Effector memory CD8-positive, alpha-beta T cell (primary cell): ENCODE measurements around the gene GSTT4.
A peak's percentile ranks its signal among the peaks of the same experiment; 100 is the strongest.

Experiments
- ATAC-seq: fragments of 150-1000 bp; cut with Tn5 transposase; replicated peaks from 2 replicates; pipeline ENCODE4 v1.10.0; 2021; ENCODE audit warnings: mild to moderate bottlenecking, moderate library complexity
- DNase-seq, 3 experiments: peaks; one replicate each; pipeline ENCODE4 v3.0.0; 2021
- H3K27ac Mint-ChIP-seq, 2 donors: one replicate each; pipeline ENCODE4 v1.8.0; 2022; ENCODE audit warnings: mild to moderate bottlenecking in 2 of 2, mixed read lengths in 2 of 2, moderate library complexity in 2 of 2
- H3K27me3 Mint-ChIP-seq, 2 donors: one replicate each; pipeline ENCODE4 v1.8.0; 2022; ENCODE audit warnings: mixed read lengths in 2 of 2
- H3K36me3 Mint-ChIP-seq: one replicate; pipeline ENCODE4 v1.8.0; 2022; ENCODE audit warnings: mild to moderate bottlenecking, moderate library complexity, mixed read lengths; ENCODE audit not compliant: insufficient read depth
- H3K4me1 Mint-ChIP-seq, 2 donors: one replicate each; pipeline ENCODE4 v1.8.0; 2022; ENCODE audit warnings: low read depth in 2 of 2, mixed read lengths in 2 of 2
- H3K4me3 Mint-ChIP-seq, 2 donors: one replicate each; pipeline ENCODE4 v1.8.0; 2022; ENCODE audit warnings: mild to moderate bottlenecking in 2 of 2, mixed read lengths in 2 of 2, moderate library complexity in 2 of 2
- H3K9me3 Mint-ChIP-seq, 2 donors: one replicate each; pipeline ENCODE4 v1.8.0; 2022; ENCODE audit warnings: mixed read lengths in 2 of 2

Gene GSTT4

GRCh38 chr22:24035296-24035695 lies 30.0 kb upstream of the GSTT4 start:
- H3K27me3 Mint-ChIP-seq = no peaks in the 10 kb centered on the region
- peak overlapping the region in 1 of 2 donors; percentile 32 for H3K27ac Mint-ChIP-seq
- H3K36me3 Mint-ChIP-seq = peaks cover 37% of the 10 kb centered on the region
- no peaks in the 10 kb centered on the region for H3K9me3 Mint-ChIP-seq
- peaks cover 15 to 20% of the 10 kb centered on the region in 2 donors for H3K4me1 Mint-ChIP-seq
- DNase-seq = no peak
- ATAC-seq = no peak
- no peak overlapping the region for H3K4me3 Mint-ChIP-seq

- Mint-ChIP-seq H3K4me3 (no peak overlapping the region), H3K36me3 (peaks cover 24% of the 10 kb centered on the region), H3K27me3 (no peaks in the 10 kb centered on the region), H3K9me3 (no peaks in the 10 kb centered on the region), H3K27ac (peak overlapping the region in 1 of 2 donors; percentile 84), H3K4me1 (peaks cover 14 to 27% of the 10 kb centered on the region in 2 donors)
- DNase-seq (no peak), ATAC-seq (no peak)
Measured at GRCh38 chr22:24033731-24034130, 28.5 kb upstream of the GSTT4 start.

GRCh38 chr22:24030186-24030702 lies 25.0 kb upstream of the GSTT4 start:
- ATAC-seq = no peak
- Mint-ChIP-seq H3K4me3 (no peak overlapping the region), H3K36me3 (peaks cover 15% of the 10 kb centered on the region), H3K4me1 (peaks cover 13 to 49% of the 10 kb centered on the region in 2 donors), H3K27me3 (no peaks in the 10 kb centered on the region), H3K27ac (peak overlapping the region; percentile 9 to 12), H3K9me3 (no peaks in the 10 kb centered on the region)
- DNase-seq = no peak

GRCh38 chr22:24029304-24029703 lies 24.1 kb upstream of the GSTT4 start:
- ATAC-seq (no peak), DNase-seq (no peak)
- H3K27ac Mint-ChIP-seq = no peak overlapping the region
- peaks cover 12 to 53% of the 10 kb centered on the region in 2 donors for H3K4me1 Mint-ChIP-seq
- no peaks in the 10 kb centered on the region for H3K27me3 Mint-ChIP-seq
- H3K36me3 Mint-ChIP-seq = peaks cover 15% of the 10 kb centered on the region
- H3K4me3 Mint-ChIP-seq = no peak overlapping the region
- H3K9me3 Mint-ChIP-seq = no peaks in the 10 kb centered on the region

DNA sequence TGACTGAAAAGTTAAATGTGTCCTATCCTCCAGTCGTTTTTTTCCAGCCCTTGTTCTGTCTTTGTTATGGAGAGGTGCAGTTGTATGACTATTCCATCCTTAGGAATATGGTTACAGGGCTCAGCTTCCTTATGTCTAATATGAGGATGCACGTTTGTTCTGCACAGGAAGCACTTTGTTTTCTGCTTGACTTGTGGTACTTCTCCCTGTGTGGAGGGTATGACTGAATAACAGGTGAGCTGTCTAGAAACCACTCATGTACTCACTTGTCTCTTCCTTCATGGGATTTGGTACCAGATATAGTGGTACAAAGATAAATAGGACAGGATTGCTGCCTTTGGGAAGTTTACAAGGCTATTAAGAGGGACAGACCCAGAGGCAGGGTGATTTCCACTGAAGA lies 23.3 kb upstream of the GSTT4 start:
- H3K9me3 Mint-ChIP-seq = no peaks in the 10 kb centered on the region
- no peak overlapping the region for H3K4me3 Mint-ChIP-seq
- DNase-seq (no peak), ATAC-seq (no peak)
- peaks cover 6 to 51% of the 10 kb centered on the region in 2 donors for H3K4me1 Mint-ChIP-seq
- peaks cover 14% of the 10 kb centered on the region for H3K36me3 Mint-ChIP-seq
- no peak overlapping the region for H3K27ac Mint-ChIP-seq
- H3K27me3 Mint-ChIP-seq = no peaks in the 10 kb centered on the region

DNA sequence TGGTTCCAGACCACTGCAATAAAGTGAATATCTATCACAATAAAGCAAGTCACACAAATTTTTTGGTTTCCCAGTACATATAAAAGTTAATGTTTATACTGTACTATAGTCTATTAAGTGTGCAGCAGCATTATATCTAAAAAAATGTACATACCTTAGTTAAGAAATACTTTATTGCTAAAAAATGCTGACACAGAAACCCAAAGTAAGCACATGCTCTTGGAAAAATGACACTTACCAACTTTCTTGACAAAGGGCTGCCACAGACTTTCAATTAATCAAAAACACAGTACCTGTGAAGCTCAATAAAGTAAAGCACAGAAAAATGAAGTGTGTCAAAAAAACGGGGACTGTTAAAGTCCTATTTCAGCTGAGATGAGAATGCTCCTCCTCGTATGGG lies 22.7 kb upstream of the GSTT4 start:
- ATAC-seq (no peak), DNase-seq (no peak)
- peaks cover 12% of the 10 kb centered on the region for H3K36me3 Mint-ChIP-seq
- peaks cover 9 to 53% of the 10 kb centered on the region in 2 donors for H3K4me1 Mint-ChIP-seq
- H3K27me3 Mint-ChIP-seq = no peaks in the 10 kb centered on the region
- peak overlapping the region in 1 of 2 donors; percentile 27 for H3K27ac Mint-ChIP-seq
- no peak overlapping the region for H3K4me3 Mint-ChIP-seq
- H3K9me3 Mint-ChIP-seq = no peaks in the 10 kb centered on the region

- Mint-ChIP-seq H3K27ac (peak overlapping the region in 1 of 2 donors; percentile 27), H3K4me3 (no peak overlapping the region), H3K9me3 (no peaks in the 10 kb centered on the region), H3K4me1 (peaks cover 10 to 55% of the 10 kb centered on the region in 2 donors), H3K27me3 (no peaks in the 10 kb centered on the region), H3K36me3 (peaks cover 12% of the 10 kb centered on the region)
- no peak for DNase-seq
- ATAC-seq = no peak
Measured at GRCh38 chr22:24027389-24027975, 22.2 kb upstream of the GSTT4 start.

- no peaks in the 10 kb centered on the region for H3K27me3 Mint-ChIP-seq
- peaks cover 10 to 55% of the 10 kb centered on the region in 2 donors for H3K4me1 Mint-ChIP-seq
- no peak overlapping the region for H3K27ac Mint-ChIP-seq
- DNase-seq (no peak), ATAC-seq (no peak)
- peaks cover 12% of the 10 kb centered on the region for H3K36me3 Mint-ChIP-seq
- no peaks in the 10 kb centered on the region for H3K9me3 Mint-ChIP-seq
- H3K4me3 Mint-ChIP-seq = no peak overlapping the region
Measured at GRCh38 chr22:24026733-24027132, 21.5 kb upstream of the GSTT4 start.

- Mint-ChIP-seq H3K27me3 (no peaks in the 10 kb centered on the region), H3K27ac (no peak overlapping the region), H3K4me3 (no peak overlapping the region), H3K36me3 (peaks cover 12% of the 10 kb centered on the region), H3K4me1 (peaks cover 11 to 55% of the 10 kb centered on the region in 2 donors), H3K9me3 (no peaks in the 10 kb centered on the region)
- DNase-seq = no peak
- ATAC-seq = no peak
Measured at GRCh38 chr22:24026056-24026455, 20.8 kb upstream of the GSTT4 start.

- DNase-seq (no peak), ATAC-seq (no peak)
- Mint-ChIP-seq H3K4me1 (peaks cover 13 to 57% of the 10 kb centered on the region in 2 donors), H3K36me3 (peaks cover 12% of the 10 kb centered on the region), H3K27me3 (no peaks in the 10 kb centered on the region), H3K4me3 (no peak overlapping the region), H3K9me3 (no peaks in the 10 kb centered on the region), H3K27ac (no peak overlapping the region)
Measured at GRCh38 chr22:24025475-24025874, 20.2 kb upstream of the GSTT4 start.

GRCh38 chr22:24024354-24024753 lies 19.1 kb upstream of the GSTT4 start:
- DNase-seq (no peak), ATAC-seq (no peak)
- Mint-ChIP-seq H3K9me3 (no peaks in the 10 kb centered on the region), H3K4me1 (peaks cover 11 to 50% of the 10 kb centered on the region in 2 donors), H3K27ac (peak overlapping the region in 1 of 2 donors; percentile 70), H3K27me3 (no peaks in the 10 kb centered on the region), H3K4me3 (no peak overlapping the region), H3K36me3 (peaks cover 12% of the 10 kb centered on the region)

GRCh38 chr22:24023204-24023789 lies 18.0 kb upstream of the GSTT4 start:
- ATAC-seq (no peak), DNase-seq (no peak)
- Mint-ChIP-seq H3K4me1 (peaks cover 11 to 51% of the 10 kb centered on the region in 2 donors), H3K36me3 (peaks cover 12% of the 10 kb centered on the region), H3K9me3 (no peaks in the 10 kb centered on the region), H3K27me3 (no peaks in the 10 kb centered on the region), H3K4me3 (no peak overlapping the region), H3K27ac (peak overlapping the region in 1 of 2 donors; percentile 70)

DNA sequence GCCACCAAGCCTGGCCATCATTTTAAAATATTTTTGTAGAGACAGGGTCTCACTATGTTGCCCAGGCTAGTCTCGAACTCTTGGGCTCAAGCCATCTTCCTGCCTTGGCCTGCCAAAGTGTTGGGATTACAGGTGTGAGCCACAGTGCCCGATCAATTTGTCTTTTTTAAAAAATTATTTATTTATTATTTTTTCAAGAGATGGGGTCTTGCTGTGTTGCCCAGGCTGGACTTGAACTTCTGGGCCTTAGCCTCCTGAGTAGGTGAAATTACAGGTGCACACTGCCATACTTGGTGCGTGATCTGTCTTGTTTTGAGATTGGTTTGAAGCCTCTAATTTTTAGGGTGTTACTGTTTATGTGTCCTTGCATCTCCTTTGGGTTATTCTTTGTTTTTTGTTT lies 16.1 kb upstream of the GSTT4 start:
- Mint-ChIP-seq H3K9me3 (no peaks in the 10 kb centered on the region), H3K27ac (peak overlapping the region in 1 of 2 donors; percentile 69), H3K4me1 (peaks cover 13 to 46% of the 10 kb centered on the region in 2 donors), H3K27me3 (no peaks in the 10 kb centered on the region), H3K4me3 (no peak overlapping the region), H3K36me3 (peaks cover 16% of the 10 kb centered on the region)
- ATAC-seq (no peak), DNase-seq (no peak)

DNA sequence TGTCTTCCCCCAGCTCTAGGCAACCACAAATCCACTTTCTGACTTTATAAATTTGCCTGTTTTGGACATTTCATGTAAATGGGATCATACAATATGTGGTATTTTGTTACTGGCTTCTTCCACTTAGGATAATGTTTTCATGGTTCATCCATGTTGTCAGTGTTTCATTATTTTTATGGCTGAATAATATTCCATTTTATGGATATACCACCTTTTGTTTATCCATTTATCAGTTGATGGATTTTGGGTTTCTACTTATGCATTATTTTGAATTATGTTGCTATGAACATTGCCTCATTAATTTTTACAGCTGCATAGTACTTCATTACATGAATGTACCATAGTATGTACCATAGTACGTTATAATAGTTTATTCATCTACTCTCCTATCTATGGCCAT lies 10.9 kb upstream of the GSTT4 start:
- DNase-seq (no peak), ATAC-seq (no peak)
- H3K9me3 Mint-ChIP-seq = no peaks in the 10 kb centered on the region
- no peaks in the 10 kb centered on the region for H3K27me3 Mint-ChIP-seq
- peaks cover 14 to 41% of the 10 kb centered on the region in 2 donors for H3K4me1 Mint-ChIP-seq
- H3K36me3 Mint-ChIP-seq = peaks cover 17% of the 10 kb centered on the region
- H3K4me3 Mint-ChIP-seq = no peak overlapping the region
- H3K27ac Mint-ChIP-seq = no peak overlapping the region
